GM21360 (cell line): ENCODE measurements around the gene GUCY1A1.

Experiments used
- ATAC-seq: cut with Tn5 transposase; IDR thresholded peaks from one replicate; pipeline ENCODE4 v1.9.1; 2021; ENCODE audit warnings: mild to moderate bottlenecking, moderate library complexity; ENCODE audit not compliant: unreplicated experiment

Gene GUCY1A1

GRCh38 chr4:155690044-155690837 lies 23.6 kb downstream of the GUCY1A1 start:
- no peak for ATAC-seq

- ATAC-seq: no peak
Observed at GRCh38 chr4:155692361-155692760, 25.7 kb downstream of the GUCY1A1 start.

DNA sequence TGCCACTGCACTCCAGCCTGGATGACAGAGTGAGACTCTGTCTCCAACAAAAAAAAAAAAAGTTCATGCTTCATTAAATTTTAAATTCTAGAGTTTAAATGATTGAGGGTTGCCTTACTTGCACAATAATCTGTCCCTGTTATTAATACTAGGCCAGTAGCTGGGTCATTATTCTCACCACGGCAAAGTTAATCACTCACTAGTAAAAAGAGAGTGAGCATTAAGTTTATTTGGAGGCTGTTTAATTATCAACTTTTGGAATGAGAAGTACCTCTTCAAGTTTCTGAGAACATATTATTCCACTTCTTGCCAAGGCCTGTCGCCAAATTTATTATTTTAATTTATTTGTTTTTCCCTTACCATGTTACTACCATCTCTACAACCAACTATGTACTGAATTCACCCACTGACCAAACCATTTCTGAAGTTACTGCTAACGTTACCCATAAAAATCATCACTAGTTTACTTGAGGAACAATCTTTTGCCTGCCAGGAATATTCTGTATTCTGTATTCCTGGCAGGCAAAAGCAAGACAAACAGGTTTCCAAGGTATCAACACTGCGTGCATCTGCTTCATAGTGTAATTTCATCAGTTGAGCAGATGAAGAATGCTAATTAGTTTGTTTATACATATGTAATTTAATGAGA lies 26.5 kb downstream of the GUCY1A1 start:
- ATAC-seq: no peak

- ATAC-seq: no peak
Observed at GRCh38 chr4:155694100-155694785, 27.6 kb downstream of the GUCY1A1 start.

DNA sequence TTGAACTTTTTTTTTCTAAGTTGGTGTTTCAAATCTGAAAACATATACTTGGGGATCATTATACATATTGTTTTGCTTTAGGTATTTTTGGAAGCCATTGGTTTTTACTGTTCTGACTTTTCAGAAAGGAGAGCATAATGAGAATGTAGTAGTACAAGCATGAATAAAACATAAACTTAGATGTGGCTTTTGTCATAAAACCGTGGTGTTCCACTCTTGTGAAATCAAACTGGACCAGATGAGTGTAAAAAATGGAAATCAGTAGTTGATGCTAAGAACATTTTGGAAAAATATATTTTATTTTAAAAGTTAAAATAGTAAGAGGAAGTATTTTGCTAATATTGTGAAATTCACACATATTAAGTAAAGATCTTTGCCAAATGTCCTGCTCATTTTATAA lies 29.6 kb downstream of the GUCY1A1 start:
- no peak for ATAC-seq

- no peak for ATAC-seq
Observed at GRCh38 chr4:155696726-155697125, 30.1 kb downstream of the GUCY1A1 start.

- no peak for ATAC-seq
Observed at GRCh38 chr4:155701827-155702226, 35.2 kb downstream of the GUCY1A1 start.

DNA sequence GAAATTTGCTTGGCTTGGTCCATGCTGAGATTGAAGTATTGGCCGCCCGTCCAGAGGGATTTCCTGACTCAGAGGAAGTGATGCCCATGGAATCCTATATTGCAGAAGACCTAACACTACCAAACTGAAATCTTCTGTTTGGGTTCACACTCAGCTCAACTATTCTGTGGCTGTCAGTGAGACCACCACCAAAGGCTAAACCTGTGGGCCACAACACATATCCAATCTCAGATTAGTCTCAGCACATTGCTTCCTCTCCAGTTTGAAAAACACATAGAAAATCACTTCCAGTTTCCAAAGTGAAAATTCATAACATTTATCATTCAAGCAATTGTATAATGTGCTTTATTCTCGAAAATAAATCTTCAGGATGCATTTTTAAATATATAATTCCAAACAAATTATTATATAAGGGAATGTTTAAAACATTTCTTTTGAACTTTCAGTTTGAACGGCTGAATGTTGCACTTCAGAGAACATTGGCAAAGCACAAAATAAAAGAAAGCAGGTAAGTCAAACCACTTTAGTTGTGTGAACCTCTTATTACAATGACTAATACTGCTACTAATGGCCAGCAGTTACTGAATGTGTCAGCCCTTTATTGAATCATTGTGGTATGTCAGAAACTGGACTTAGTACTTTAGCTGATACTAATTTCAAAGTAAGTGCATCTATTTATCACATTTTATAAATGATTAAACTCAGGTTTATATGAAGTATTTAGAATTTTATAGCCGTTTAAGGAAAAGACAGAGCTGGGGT lies 37.0 kb downstream of the GUCY1A1 start:
- no peak for ATAC-seq

GRCh38 chr4:155704841-155705404 lies 38.3 kb downstream of the GUCY1A1 start:
- ATAC-seq: no peak

- ATAC-seq: no peak
Observed at GRCh38 chr4:155705664-155706063, 39.0 kb downstream of the GUCY1A1 start.

DNA sequence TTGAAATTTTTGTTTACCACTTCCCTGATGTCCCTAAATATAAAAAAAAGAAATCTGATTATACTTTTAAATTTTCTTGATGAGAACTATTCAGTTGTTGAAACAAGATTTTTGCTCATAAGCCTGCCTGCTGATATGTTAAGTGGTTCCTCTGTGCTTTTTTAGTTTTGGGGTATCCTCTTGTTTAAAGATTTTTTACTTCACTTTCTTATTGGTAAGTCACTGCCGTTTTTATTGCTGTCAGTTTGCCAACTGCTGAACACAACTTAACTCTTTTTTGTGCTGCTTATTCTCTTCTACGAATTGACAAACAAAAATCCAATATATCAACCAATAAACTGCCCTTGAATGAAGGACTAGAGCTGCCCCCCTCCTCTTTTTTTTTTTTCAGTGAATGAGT lies 39.5 kb downstream of the GUCY1A1 start:
- no peak for ATAC-seq

- ATAC-seq: no peak
Observed at GRCh38 chr4:155707251-155707650, 40.6 kb downstream of the GUCY1A1 start.

GRCh38 chr4:155708782-155709181 lies 42.1 kb downstream of the GUCY1A1 start:
- no peak for ATAC-seq

GRCh38 chr4:155709918-155710317 lies 43.3 kb downstream of the GUCY1A1 start:
- ATAC-seq: no peak

DNA sequence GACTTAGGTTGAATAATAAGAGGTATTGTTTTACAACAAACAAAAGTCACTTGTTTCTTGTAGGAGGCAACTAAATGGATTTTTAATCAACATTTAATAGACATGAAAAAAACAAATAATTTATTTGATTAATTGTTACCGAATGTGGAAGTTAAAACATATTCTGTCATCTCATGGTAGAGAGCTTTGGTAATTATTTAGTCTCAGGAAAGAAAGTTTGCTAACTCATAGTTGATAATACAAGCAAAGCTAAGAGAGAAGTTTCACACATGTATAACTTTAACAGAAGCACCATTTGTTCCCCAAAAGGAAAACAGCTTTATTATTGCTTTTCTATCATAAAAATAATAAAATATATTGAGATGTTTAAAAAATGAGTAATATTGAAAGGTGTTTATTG lies 44.9 kb downstream of the GUCY1A1 start:
- ATAC-seq: no peak

GRCh38 chr4:155712846-155713245 lies 46.2 kb downstream of the GUCY1A1 start:
- no peak for ATAC-seq

DNA sequence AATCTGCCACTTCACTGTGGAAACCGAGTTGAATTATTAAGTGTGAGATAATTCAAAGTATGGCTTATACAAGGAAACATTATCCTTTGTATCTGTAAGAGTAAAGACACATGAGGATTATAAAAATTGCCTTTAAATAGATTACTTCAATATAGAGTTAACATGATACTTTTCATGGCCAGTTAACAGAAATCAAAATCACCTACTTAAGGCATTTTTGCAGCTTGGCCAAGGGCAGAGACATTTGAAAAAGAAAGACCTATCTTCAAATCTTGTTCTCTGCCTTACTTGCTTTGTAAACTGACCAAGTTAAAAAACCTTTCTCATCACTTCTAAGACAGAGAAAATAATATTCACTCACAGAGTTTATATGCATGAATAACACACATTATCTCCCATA lies 47.3 kb downstream of the GUCY1A1 start:
- ATAC-seq: no peak

DNA sequence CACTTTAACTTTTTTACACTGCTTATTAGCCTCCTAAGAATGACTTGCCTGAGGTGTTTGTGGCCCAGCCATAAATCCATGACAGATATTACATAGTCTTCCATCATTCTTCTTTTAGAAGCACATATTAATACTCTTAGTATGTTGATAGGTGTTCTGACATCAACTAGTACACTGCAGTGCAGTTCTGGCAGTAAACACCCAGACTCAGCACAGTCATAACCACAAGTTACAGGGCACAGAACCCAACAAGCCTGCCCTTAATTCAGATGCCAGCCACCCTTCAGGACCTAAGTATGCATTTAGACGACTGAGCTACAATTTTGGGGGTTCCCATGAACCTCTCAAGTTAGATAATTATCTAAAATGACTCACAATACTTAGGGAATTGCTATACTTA lies 55.7 kb downstream of the GUCY1A1 start:
- no peak for ATAC-seq

- ATAC-seq: no peak
Observed at GRCh38 chr4:155722816-155723499, 56.3 kb downstream of the GUCY1A1 start.

GRCh38 chr4:155724731-155725130 lies 58.1 kb downstream of the GUCY1A1 start:
- no peak for ATAC-seq
